ELR (cell line): ENCODE measurements around the gene EVL.

Experiments used
- DNase-seq: peaks from one replicate; pipeline ENCODE4 v3.0.0-alpha.2; 2015; ENCODE audit warnings: low read depth

Gene EVL

GRCh38 chr14:100130521-100130920 lies 65.3 kb downstream of the EVL start:
- no peak for DNase-seq

- DNase-seq = no peak
Observed at GRCh38 chr14:100131181-100131580, 66.0 kb downstream of the EVL start.

- DNase-seq = peak; percentile 7
Observed at GRCh38 chr14:100132161-100132902, 67.1 kb downstream of the EVL start.

- no peak for DNase-seq
Observed at GRCh38 chr14:100132903-100133510, 67.8 kb downstream of the EVL start.

- DNase-seq = no peak
Observed at GRCh38 chr14:100134586-100134985, 69.4 kb downstream of the EVL start.

GRCh38 chr14:100135073-100135472 lies 69.9 kb downstream of the EVL start:
- no peak for DNase-seq

- no peak for DNase-seq
Observed at GRCh38 chr14:100135784-100136183, 70.6 kb downstream of the EVL start.

- DNase-seq = no peak
Observed at GRCh38 chr14:100137173-100137572, 72.0 kb downstream of the EVL start.

- no peak for DNase-seq
Observed at GRCh38 chr14:100138082-100138787, 73.0 kb downstream of the EVL start.

GRCh38 chr14:100138955-100139354 lies 73.7 kb downstream of the EVL start:
- no peak for DNase-seq

- DNase-seq = no peak
Observed at GRCh38 chr14:100140452-100141078, 75.3 kb downstream of the EVL start.

- no peak for DNase-seq
Observed at GRCh38 chr14:100141098-100141497, 75.9 kb downstream of the EVL start.

- DNase-seq = no peak
Observed at GRCh38 chr14:100142073-100143040, 77.1 kb downstream of the EVL start.

- no peak for DNase-seq
Observed at GRCh38 chr14:100143523-100143922, 78.3 kb downstream of the EVL start.

- DNase-seq = no peak
Observed at GRCh38 chr14:100143934-100144333, 78.7 kb downstream of the EVL start.

GRCh38 chr14:100144645-100144995 lies 79.4 kb downstream of the EVL start:
- DNase-seq = no peak

- DNase-seq = no peak
Observed at GRCh38 chr14:100144996-100145646, 79.9 kb downstream of the EVL start.

- no peak for DNase-seq
Observed at GRCh38 chr14:100145682-100146464, 80.7 kb downstream of the EVL start.

- no peak for DNase-seq
Observed at GRCh38 chr14:100146531-100147091, 81.4 kb downstream of the EVL start.

GRCh38 chr14:100147181-100147631 lies 82.0 kb downstream of the EVL start:
- DNase-seq = no peak
